Measurements from ENCODE around the gene PROCR.
"Not testable (repeated sequence)": the region's sequence is repeated elsewhere in the genome, so short reads cannot be mapped to it uniquely, and the experiment has no call there.

Gene PROCR

DNA sequence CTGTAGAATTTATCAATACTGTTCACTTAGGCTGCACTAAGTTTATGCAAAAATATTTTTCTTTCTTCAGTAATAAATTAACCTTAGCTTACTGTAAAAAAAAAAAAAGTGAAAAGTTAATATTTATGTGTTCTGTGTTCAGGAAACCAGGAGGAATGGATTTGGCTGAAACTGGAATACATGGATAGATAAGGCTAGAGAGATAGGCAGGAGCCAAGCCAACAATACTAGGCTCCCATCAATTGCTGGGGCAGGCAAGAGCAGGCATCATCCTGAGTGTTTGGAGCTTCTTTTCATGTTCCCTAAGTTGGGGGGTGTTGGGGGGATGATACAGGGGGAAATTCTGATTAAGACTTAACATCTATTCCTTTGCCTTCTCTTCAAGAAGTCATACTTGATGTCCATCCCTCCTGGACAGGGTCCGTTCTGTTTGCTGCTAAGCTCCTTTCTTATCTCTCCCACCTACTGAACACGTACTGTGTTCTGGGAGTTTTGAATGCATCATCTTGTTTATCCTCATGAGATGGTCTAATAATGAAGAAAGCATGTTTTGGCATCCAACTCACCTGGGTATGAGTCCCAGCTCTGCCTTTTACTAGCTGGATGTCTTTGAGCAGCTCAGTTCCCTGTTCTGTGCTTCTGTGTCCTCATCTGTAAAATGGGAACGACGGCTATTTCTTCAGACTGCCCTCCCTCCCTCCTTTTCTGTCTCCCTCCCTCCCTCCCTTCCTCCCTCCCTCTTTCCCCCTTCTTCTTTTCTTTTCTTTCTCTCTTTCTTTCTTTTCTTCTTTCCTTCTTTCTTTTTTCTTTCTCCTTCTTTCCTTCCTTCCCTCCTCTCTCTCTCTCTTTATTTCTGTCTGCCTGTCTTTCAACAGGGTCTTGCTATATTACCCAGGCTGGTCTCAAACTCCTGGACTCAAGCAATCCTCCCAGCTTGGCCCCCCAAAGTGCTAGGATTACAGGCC lies 6.4 kb upstream of the PROCR start:
- TF ChIP-seq SPI1 (IDR thresholded peaks at IDR 0.05; ENCODE audit: borderline replicate concordance, low read depth), result no peak
- no peak for TF ChIP-seq GABPA (IDR thresholded peaks at IDR 0.05; ENCODE audit: low read depth)
- TF ChIP-seq, protein P1, sequence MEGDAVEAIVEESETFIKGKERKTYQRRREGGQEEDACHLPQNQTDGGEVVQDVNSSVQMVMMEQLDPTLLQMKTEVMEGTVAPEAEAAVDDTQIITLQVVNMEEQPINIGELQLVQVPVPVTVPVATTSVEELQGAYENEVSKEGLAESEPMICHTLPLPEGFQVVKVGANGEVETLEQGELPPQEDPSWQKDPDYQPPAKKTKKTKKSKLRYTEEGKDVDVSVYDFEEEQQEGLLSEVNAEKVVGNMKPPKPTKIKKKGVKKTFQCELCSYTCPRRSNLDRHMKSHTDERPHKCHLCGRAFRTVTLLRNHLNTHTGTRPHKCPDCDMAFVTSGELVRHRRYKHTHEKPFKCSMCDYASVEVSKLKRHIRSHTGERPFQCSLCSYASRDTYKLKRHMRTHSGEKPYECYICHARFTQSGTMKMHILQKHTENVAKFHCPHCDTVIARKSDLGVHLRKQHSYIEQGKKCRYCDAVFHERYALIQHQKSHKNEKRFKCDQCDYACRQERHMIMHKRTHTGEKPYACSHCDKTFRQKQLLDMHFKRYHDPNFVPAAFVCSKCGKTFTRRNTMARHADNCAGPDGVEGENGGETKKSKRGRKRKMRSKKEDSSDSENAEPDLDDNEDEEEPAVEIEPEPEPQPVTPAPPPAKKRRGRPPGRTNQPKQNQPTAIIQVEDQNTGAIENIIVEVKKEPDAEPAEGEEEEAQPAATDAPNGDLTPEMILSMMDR (IDR thresholded peaks at IDR 0.05; ENCODE audit: insufficient read depth, low read length), result no peak
- no peak for TF ChIP-seq REST (IDR thresholded peaks at IDR 0.05; ENCODE audit: insufficient replicate concordance, low read depth)
- no peak for TF ChIP-seq POLR2AphosphoS5 (IDR thresholded peaks at IDR 0.05; ENCODE audit: low read depth)
- no peak overlapping the region for H3K27ac ChIP-seq (replicated peaks)

GRCh38 chr20:35166242-35166830 lies 5.5 kb upstream of the PROCR start:
- no peak overlapping the region for H3K4me3 ChIP-seq (replicated peaks; ENCODE audit: insufficient read depth, low read length)
- no peaks in the 10 kb centered on the region for H3K27me3 ChIP-seq (ENCODE audit: insufficient read depth, poor library complexity, severe bottlenecking)
- H3K27ac ChIP-seq (replicated peaks), result peak overlapping the region; percentile 24; the same call in 1 of the 2 replicates
- DNase-seq (ENCODE audit: low read depth in 1 of 2, low spot score in 1 of 2), result peak in 1 of 2 experiments; percentile 28
- TF ChIP-seq SPI1 (IDR thresholded peaks at IDR 0.05; ENCODE audit: borderline replicate concordance, low read depth) (no peak), REST (IDR thresholded peaks at IDR 0.05; ENCODE audit: insufficient replicate concordance, low read depth) (no peak), POLR2AphosphoS5 (IDR thresholded peaks at IDR 0.05; ENCODE audit: low read depth) (no peak), GABPA (IDR thresholded peaks at IDR 0.05; ENCODE audit: low read depth) (no peak)
- TF ChIP-seq, protein P1 (IDR thresholded peaks at IDR 0.05; ENCODE audit: insufficient read depth, low read length), result no peak

More for the DNA sequence above, 6.4 kb upstream of the PROCR start:
- Histone ChIP-seq H3K4me3 (replicated peaks; ENCODE audit: insufficient read depth, low read length) (no peak overlapping the region), H3K27me3 (ENCODE audit: insufficient read depth, poor library complexity, severe bottlenecking) (no peaks in the 10 kb centered on the region)
- DNase-seq (ENCODE audit: low read depth in 1 of 2, low spot score in 1 of 2), result no peak

GRCh38 chr20:35167787-35168186 lies 4.1 kb upstream of the PROCR start:
- DNase-seq (ENCODE audit: low read depth in 1 of 2, low spot score in 1 of 2), result no peak
- TF ChIP-seq GABPA (IDR thresholded peaks at IDR 0.05; ENCODE audit: low read depth) (no peak), POLR2AphosphoS5 (IDR thresholded peaks at IDR 0.05; ENCODE audit: low read depth) (no peak), SPI1 (IDR thresholded peaks at IDR 0.05; ENCODE audit: borderline replicate concordance, low read depth) (no peak), REST (IDR thresholded peaks at IDR 0.05; ENCODE audit: insufficient replicate concordance, low read depth) (no peak)
- TF ChIP-seq, protein P1 (IDR thresholded peaks at IDR 0.05; ENCODE audit: insufficient read depth, low read length), result no peak
- no peak overlapping the region for H3K4me3 ChIP-seq (replicated peaks; ENCODE audit: insufficient read depth, low read length)
- no peaks in the 10 kb centered on the region for H3K27me3 ChIP-seq (ENCODE audit: insufficient read depth, poor library complexity, severe bottlenecking)
- H3K27ac ChIP-seq (replicated peaks), result no peak overlapping the region

GRCh38 chr20:35168701-35169409 lies 3.0 kb upstream of the PROCR start:
- not testable (repeated sequence) for H3K27ac ChIP-seq (replicated peaks)

More at GRCh38 chr20:35168701-35169409, 3.0 kb upstream of the PROCR start:
- not testable (repeated sequence) for DNase-seq (ENCODE audit: low read depth in 1 of 2, low spot score in 1 of 2); H3K27me3 ChIP-seq (ENCODE audit: insufficient read depth, poor library complexity, severe bottlenecking); H3K4me3 ChIP-seq (replicated peaks; ENCODE audit: insufficient read depth, low read length)

All from HL-60 (cell line).